GM19467 (cell line): ENCODE results near the gene APOB.

Experiments used
- ATAC-seq: cut with Tn5 transposase; IDR thresholded peaks from one replicate; pipeline ENCODE4 v1.9.1; 2021; ENCODE audit warnings: mild to moderate bottlenecking, moderate library complexity; ENCODE audit not compliant: unreplicated experiment

APOB gene

GRCh38 chr2:20953146-20953824 is 90.6 kb downstream of the APOB start:
- no peak for ATAC-seq
